Measurements from ENCODE around the gene MUSTN1.

MUSTN1 gene

DNA sequence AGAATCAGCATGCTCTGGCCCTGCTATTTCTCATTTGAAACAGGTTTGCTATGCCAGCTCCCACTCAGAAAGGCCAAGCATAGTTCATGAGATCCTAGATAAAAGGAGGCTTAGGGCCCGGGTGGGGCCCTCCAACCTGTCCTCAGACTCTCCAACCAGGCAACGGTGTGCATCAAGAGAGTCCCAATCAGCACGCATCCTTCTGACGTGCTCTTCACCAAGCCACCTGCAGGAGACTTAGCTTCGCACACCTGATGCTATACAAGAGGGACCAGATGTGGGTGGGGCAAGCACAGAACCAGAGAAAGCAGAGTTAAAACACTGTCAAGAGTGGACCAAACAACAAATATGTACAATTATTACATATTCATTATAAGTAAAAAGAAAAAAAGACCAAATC is 45.2 kb upstream of the MUSTN1 start:
- Histone ChIP-seq H3K27me3 (replicated peaks; ENCODE audit: insufficient read depth, low read length) (no peaks in the 10 kb centered on the region), H3K36me3 (replicated peaks; ENCODE audit: insufficient read depth, low read length) (no peaks in the 10 kb centered on the region), H3K9me2 (replicated peaks; ENCODE audit: insufficient read depth, low read length) (no peaks in the 10 kb centered on the region), H3K4me3 (ENCODE audit: low read length) (no peak overlapping the region), H3K9me3 (replicated peaks; ENCODE audit: insufficient read depth, low read length) (no peaks in the 10 kb centered on the region), H2AFZ (ENCODE audit: low read length) (no peak overlapping the region), H3K4me1 (ENCODE audit: low read length) (no peaks in the 10 kb centered on the region), H3K9ac (ENCODE audit: low read length) (no peak overlapping the region), H4K20me1 (ENCODE audit: insufficient read depth, low read length) (no peaks in the 10 kb centered on the region), H3F3A (ENCODE audit: insufficient read depth, low read length) (no peaks in the 10 kb centered on the region), H3K27ac (ENCODE audit: low read length) (no peak overlapping the region), H3K79me2 (ENCODE audit: low read length) (no peaks in the 10 kb centered on the region; the same call in 1 of the 2 replicates), H3K4me2 (ENCODE audit: low read depth, low read length) (no peak overlapping the region)
- no peak for TF ChIP-seq EZH2 (optimal IDR thresholded peaks at IDR 0.05; ENCODE audit: low read depth, low read length)
- TF ChIP-seq, protein P1, sequence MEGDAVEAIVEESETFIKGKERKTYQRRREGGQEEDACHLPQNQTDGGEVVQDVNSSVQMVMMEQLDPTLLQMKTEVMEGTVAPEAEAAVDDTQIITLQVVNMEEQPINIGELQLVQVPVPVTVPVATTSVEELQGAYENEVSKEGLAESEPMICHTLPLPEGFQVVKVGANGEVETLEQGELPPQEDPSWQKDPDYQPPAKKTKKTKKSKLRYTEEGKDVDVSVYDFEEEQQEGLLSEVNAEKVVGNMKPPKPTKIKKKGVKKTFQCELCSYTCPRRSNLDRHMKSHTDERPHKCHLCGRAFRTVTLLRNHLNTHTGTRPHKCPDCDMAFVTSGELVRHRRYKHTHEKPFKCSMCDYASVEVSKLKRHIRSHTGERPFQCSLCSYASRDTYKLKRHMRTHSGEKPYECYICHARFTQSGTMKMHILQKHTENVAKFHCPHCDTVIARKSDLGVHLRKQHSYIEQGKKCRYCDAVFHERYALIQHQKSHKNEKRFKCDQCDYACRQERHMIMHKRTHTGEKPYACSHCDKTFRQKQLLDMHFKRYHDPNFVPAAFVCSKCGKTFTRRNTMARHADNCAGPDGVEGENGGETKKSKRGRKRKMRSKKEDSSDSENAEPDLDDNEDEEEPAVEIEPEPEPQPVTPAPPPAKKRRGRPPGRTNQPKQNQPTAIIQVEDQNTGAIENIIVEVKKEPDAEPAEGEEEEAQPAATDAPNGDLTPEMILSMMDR (IDR thresholded peaks at IDR 0.05; ENCODE audit: low read length): no peak
- no peak for TF ChIP-seq EZH2phosphoT487 (IDR thresholded peaks at IDR 0.05; ENCODE audit: low read length)
- no peak for DNase-seq

GRCh38 chr3:52879581-52879980 is 44.8 kb upstream of the MUSTN1 start:
- TF ChIP-seq EZH2 (optimal IDR thresholded peaks at IDR 0.05; ENCODE audit: low read depth, low read length) (no peak), EZH2phosphoT487 (IDR thresholded peaks at IDR 0.05; ENCODE audit: low read length) (no peak)
- TF ChIP-seq, protein P1 (IDR thresholded peaks at IDR 0.05; ENCODE audit: low read length): no peak
- no peak for DNase-seq
- Histone ChIP-seq H4K20me1 (ENCODE audit: insufficient read depth, low read length) (no peaks in the 10 kb centered on the region), H3K27ac (ENCODE audit: low read length) (no peak overlapping the region), H3K9ac (ENCODE audit: low read length) (no peak overlapping the region), H3K79me2 (ENCODE audit: low read length) (no peaks in the 10 kb centered on the region; the same call in 1 of the 2 replicates), H3F3A (ENCODE audit: insufficient read depth, low read length) (no peaks in the 10 kb centered on the region), H3K4me3 (ENCODE audit: low read length) (no peak overlapping the region), H2AFZ (ENCODE audit: low read length) (no peak overlapping the region), H3K4me2 (ENCODE audit: low read depth, low read length) (no peak overlapping the region), H3K4me1 (ENCODE audit: low read length) (no peaks in the 10 kb centered on the region), H3K9me3 (replicated peaks; ENCODE audit: insufficient read depth, low read length) (no peaks in the 10 kb centered on the region), H3K27me3 (replicated peaks; ENCODE audit: insufficient read depth, low read length) (no peaks in the 10 kb centered on the region), H3K9me2 (replicated peaks; ENCODE audit: insufficient read depth, low read length) (no peaks in the 10 kb centered on the region), H3K36me3 (replicated peaks; ENCODE audit: insufficient read depth, low read length) (no peaks in the 10 kb centered on the region)

- H3K27ac ChIP-seq (ENCODE audit: low read length): no peak overlapping the region
- H3K4me3 ChIP-seq (ENCODE audit: low read length): no peak overlapping the region
- H3K9me2 ChIP-seq (replicated peaks; ENCODE audit: insufficient read depth, low read length): no peaks in the 10 kb centered on the region
- H3K4me2 ChIP-seq (ENCODE audit: low read depth, low read length): no peak overlapping the region
- DNase-seq: no peak
- H3K9ac ChIP-seq (ENCODE audit: low read length): no peak overlapping the region
- H4K20me1 ChIP-seq (ENCODE audit: insufficient read depth, low read length): no peaks in the 10 kb centered on the region
- no peaks in the 10 kb centered on the region for H3K4me1 ChIP-seq (ENCODE audit: low read length)
- TF ChIP-seq, protein P1 (IDR thresholded peaks at IDR 0.05; ENCODE audit: low read length): no peak
- TF ChIP-seq EZH2phosphoT487 (IDR thresholded peaks at IDR 0.05; ENCODE audit: low read length) (no peak), EZH2 (optimal IDR thresholded peaks at IDR 0.05; ENCODE audit: low read depth, low read length) (no peak)
- H3K9me3 ChIP-seq (replicated peaks; ENCODE audit: insufficient read depth, low read length): no peaks in the 10 kb centered on the region
- no peaks in the 10 kb centered on the region for H3K36me3 ChIP-seq (replicated peaks; ENCODE audit: insufficient read depth, low read length)
- no peaks in the 10 kb centered on the region for H3F3A ChIP-seq (ENCODE audit: insufficient read depth, low read length)
- H3K27me3 ChIP-seq (replicated peaks; ENCODE audit: insufficient read depth, low read length): no peaks in the 10 kb centered on the region
- H2AFZ ChIP-seq (ENCODE audit: low read length): no peak overlapping the region
- no peaks in the 10 kb centered on the region; the same call in 1 of the 2 replicates for H3K79me2 ChIP-seq (ENCODE audit: low read length)
Observed at GRCh38 chr3:52879090-52879489, 44.3 kb upstream of the MUSTN1 start.
